Measurements from ENCODE around the gene CHSY3.

DNA sequence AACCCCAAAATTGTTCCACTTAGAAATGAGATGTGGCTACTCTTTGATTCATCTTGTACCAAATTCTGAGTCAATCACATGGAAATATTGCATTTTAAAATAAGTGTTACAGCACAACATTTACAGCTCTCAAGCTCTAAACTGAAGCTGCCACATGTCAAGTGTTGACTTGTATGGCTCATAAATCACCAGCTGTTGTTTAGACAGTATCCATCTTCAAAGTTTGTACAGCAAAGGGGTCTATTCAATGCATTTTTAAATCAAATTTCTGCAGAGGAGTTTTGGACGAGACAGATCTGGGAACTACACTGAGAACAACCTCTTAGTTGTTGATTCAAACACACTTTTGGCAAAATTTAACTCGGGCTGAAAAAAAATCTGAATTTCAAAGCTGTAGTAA lies 31.4 kb downstream of the CHSY3 start:
- TF ChIP-seq, protein P1, sequence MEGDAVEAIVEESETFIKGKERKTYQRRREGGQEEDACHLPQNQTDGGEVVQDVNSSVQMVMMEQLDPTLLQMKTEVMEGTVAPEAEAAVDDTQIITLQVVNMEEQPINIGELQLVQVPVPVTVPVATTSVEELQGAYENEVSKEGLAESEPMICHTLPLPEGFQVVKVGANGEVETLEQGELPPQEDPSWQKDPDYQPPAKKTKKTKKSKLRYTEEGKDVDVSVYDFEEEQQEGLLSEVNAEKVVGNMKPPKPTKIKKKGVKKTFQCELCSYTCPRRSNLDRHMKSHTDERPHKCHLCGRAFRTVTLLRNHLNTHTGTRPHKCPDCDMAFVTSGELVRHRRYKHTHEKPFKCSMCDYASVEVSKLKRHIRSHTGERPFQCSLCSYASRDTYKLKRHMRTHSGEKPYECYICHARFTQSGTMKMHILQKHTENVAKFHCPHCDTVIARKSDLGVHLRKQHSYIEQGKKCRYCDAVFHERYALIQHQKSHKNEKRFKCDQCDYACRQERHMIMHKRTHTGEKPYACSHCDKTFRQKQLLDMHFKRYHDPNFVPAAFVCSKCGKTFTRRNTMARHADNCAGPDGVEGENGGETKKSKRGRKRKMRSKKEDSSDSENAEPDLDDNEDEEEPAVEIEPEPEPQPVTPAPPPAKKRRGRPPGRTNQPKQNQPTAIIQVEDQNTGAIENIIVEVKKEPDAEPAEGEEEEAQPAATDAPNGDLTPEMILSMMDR (IDR thresholded peaks at IDR 0.05; ENCODE audit: low read depth, low read length, missing input control): no peak
- TF ChIP-seq, protein P2, sequence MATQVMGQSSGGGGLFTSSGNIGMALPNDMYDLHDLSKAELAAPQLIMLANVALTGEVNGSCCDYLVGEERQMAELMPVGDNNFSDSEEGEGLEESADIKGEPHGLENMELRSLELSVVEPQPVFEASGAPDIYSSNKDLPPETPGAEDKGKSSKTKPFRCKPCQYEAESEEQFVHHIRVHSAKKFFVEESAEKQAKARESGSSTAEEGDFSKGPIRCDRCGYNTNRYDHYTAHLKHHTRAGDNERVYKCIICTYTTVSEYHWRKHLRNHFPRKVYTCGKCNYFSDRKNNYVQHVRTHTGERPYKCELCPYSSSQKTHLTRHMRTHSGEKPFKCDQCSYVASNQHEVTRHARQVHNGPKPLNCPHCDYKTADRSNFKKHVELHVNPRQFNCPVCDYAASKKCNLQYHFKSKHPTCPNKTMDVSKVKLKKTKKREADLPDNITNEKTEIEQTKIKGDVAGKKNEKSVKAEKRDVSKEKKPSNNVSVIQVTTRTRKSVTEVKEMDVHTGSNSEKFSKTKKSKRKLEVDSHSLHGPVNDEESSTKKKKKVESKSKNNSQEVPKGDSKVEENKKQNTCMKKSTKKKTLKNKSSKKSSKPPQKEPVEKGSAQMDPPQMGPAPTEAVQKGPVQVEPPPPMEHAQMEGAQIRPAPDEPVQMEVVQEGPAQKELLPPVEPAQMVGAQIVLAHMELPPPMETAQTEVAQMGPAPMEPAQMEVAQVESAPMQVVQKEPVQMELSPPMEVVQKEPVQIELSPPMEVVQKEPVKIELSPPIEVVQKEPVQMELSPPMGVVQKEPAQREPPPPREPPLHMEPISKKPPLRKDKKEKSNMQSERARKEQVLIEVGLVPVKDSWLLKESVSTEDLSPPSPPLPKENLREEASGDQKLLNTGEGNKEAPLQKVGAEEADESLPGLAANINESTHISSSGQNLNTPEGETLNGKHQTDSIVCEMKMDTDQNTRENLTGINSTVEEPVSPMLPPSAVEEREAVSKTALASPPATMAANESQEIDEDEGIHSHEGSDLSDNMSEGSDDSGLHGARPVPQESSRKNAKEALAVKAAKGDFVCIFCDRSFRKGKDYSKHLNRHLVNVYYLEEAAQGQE (IDR thresholded peaks at IDR 0.05): no peak
- TF ChIP-seq, protein P3, sequence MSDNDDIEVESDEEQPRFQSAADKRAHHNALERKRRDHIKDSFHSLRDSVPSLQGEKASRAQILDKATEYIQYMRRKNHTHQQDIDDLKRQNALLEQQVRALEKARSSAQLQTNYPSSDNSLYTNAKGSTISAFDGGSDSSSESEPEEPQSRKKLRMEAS (IDR thresholded peaks at IDR 0.05): no peak
- no peak for TF ChIP-seq TAF1 (conservative IDR thresholded peaks at IDR 0.05)
- TF ChIP-seq JUND (IDR thresholded peaks at IDR 0.05): no peak
- no peak for TF ChIP-seq GABPA (IDR thresholded peaks at IDR 0.05 in 1 of 2, conservative IDR thresholded peaks at IDR 0.05 in 1 of 2)
- TF ChIP-seq SP1 (IDR thresholded peaks at IDR 0.05): no peak
- no peak for TF ChIP-seq HNF4A (conservative IDR thresholded peaks at IDR 0.05)
- TF ChIP-seq YY1 (IDR thresholded peaks at IDR 0.05): no peak
- TF ChIP-seq RXRA (IDR thresholded peaks at IDR 0.05): no peak
- TF ChIP-seq EGR1 (IDR thresholded peaks at IDR 0.05; ENCODE audit: low read depth in 2 of 2): no peak
- TF ChIP-seq, protein P4, sequence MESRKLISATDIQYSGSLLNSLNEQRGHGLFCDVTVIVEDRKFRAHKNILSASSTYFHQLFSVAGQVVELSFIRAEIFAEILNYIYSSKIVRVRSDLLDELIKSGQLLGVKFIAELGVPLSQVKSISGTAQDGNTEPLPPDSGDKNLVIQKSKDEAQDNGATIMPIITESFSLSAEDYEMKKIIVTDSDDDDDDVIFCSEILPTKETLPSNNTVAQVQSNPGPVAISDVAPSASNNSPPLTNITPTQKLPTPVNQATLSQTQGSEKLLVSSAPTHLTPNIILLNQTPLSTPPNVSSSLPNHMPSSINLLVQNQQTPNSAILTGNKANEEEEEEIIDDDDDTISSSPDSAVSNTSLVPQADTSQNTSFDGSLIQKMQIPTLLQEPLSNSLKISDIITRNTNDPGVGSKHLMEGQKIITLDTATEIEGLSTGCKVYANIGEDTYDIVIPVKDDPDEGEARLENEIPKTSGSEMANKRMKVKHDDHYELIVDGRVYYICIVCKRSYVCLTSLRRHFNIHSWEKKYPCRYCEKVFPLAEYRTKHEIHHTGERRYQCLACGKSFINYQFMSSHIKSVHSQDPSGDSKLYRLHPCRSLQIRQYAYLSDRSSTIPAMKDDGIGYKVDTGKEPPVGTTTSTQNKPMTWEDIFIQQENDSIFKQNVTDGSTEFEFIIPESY (IDR thresholded peaks at IDR 0.05): no peak
- TF ChIP-seq NR2F2 (IDR thresholded peaks at IDR 0.05): no peak

Measured in liver (tissue), 3 donors.